NCI-H1105 (cell line): Measurements from ENCODE around the gene NTM.
"Not testable (repeated sequence)": the region's sequence is repeated elsewhere in the genome, so short reads cannot be mapped to it uniquely, and the experiment has no call there.

Experiments
- DNase-seq: peaks from one replicate; lab custom pipeline; 2025; lab: John Stamatoyannopoulos, UW

Gene NTM

GRCh38 chr11:132047167-132047566 lies 676.8 kb downstream of the NTM start:
- no peak for DNase-seq

GRCh38 chr11:132048040-132048439 lies 677.6 kb downstream of the NTM start:
- DNase-seq: no peak

GRCh38 chr11:132049205-132049604 lies 678.8 kb downstream of the NTM start:
- no peak for DNase-seq

GRCh38 chr11:132050049-132050448 lies 679.6 kb downstream of the NTM start:
- DNase-seq: no peak

GRCh38 chr11:132050577-132051165 lies 680.3 kb downstream of the NTM start:
- no peak for DNase-seq

- no peak for DNase-seq
These were observed 681.3 kb downstream of the NTM start for GRCh38 chr11:132051704-132052103.

GRCh38 chr11:132052342-132052741 lies 681.9 kb downstream of the NTM start:
- no peak for DNase-seq

- DNase-seq: no peak
These were observed 682.5 kb downstream of the NTM start for GRCh38 chr11:132052904-132053303.

- no peak for DNase-seq
These were observed 684.4 kb downstream of the NTM start for GRCh38 chr11:132054822-132055221.

GRCh38 chr11:132055296-132055695 lies 684.9 kb downstream of the NTM start:
- DNase-seq: peak; percentile 83

- no peak for DNase-seq
These were observed 686.3 kb downstream of the NTM start for GRCh38 chr11:132056689-132057088.

- DNase-seq: no peak
These were observed 686.9 kb downstream of the NTM start for GRCh38 chr11:132057266-132057665.

GRCh38 chr11:132058211-132058772 lies 687.9 kb downstream of the NTM start:
- DNase-seq: no peak

GRCh38 chr11:132060567-132060966 lies 690.2 kb downstream of the NTM start:
- DNase-seq: no peak

- DNase-seq: peak; percentile 65
These were observed 691.6 kb downstream of the NTM start for GRCh38 chr11:132062031-132062430.

GRCh38 chr11:132062541-132062940 lies 692.1 kb downstream of the NTM start:
- DNase-seq: no peak

GRCh38 chr11:132064987-132065620 lies 694.7 kb downstream of the NTM start:
- DNase-seq: no peak

- no peak for DNase-seq
These were observed 698.1 kb downstream of the NTM start for GRCh38 chr11:132068556-132068955.

- DNase-seq: not testable (repeated sequence)
These were observed 699.2 kb downstream of the NTM start for GRCh38 chr11:132069593-132069992.

GRCh38 chr11:132070907-132071306 lies 700.5 kb downstream of the NTM start:
- DNase-seq: not testable (repeated sequence)

- no peak for DNase-seq
These were observed 701.8 kb downstream of the NTM start for GRCh38 chr11:132072044-132072857.

- DNase-seq: no peak
These were observed 702.4 kb downstream of the NTM start for GRCh38 chr11:132072858-132073211.

- no peak for DNase-seq
These were observed 703.4 kb downstream of the NTM start for GRCh38 chr11:132073787-132074186.
